ENCODE measurements around the gene SH3BP4. TPM values are rescaled to one million over a fixed set of nuclear protein-coding genes. Genes with fewer than 3 reads are reported as not detected.

SH3BP4 gene
- total and polyA plus RNA-seq, 2 of the 8 experiments (the other 6 are each of a cell fraction or from before 2014, with no cell fraction given), result 28.3 to 35.4 TPM

DNA sequence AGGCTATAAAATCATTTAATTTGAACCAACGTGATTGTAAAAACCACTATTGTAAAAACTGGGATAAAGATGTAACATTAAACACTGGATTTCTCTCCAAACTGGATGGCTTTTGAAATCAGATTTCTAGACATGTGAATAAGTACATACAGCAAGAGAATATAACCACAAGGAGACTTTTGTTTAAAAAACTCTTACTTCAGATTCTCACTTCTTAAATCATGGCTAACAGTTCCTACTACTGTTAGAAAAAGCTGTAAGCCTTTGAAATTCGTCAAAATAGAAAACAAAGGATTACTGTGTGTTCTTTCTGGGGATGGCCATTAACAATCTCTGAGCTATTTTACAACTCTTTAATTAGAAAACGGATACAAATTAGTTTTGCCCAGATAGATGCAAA, 39.4 kb upstream of the SH3BP4 start:
- Histone ChIP-seq H4K91ac (replicated peaks; ENCODE audit: insufficient read length, low read length) (no peak overlapping the region), H3K27me3 (replicated peaks in 1 of 4; ENCODE audit: control insufficient read depth in 3 of 4, extremely low read depth in 1 of 4, insufficient read depth in 3 of 4, low read length in 3 of 4) (no peaks in the 10 kb centered on the region), H3K4me1 (replicated peaks in 1 of 4; ENCODE audit: control insufficient read depth in 3 of 4, insufficient read depth in 4 of 4, low read length in 3 of 4) (peaks cover 0 to 6% (median 3%) of the 10 kb centered on the region in 4 experiments; a peak in 3 of 7 replicates), H3K79me2 (ENCODE audit: control insufficient read depth in 1 of 2, insufficient read depth in 2 of 2, low read length in 2 of 2) (no peaks in the 10 kb centered on the region), H3K14ac (ENCODE audit: insufficient read length) (no peak overlapping the region), H3K27ac (ENCODE audit: low read depth, low read length) (no peak overlapping the region), H2BK12ac (ENCODE audit: low read depth, low read length) (no peak overlapping the region), H3K18ac (ENCODE audit: extremely low read depth, low read length) (no peak overlapping the region), H2BK15ac (ENCODE audit: low read length) (no peak overlapping the region), H2AFZ (ENCODE audit: low read length) (no peak overlapping the region), H3K79me1 (ENCODE audit: low read depth, low read length) (no peaks in the 10 kb centered on the region; the same call in 1 of the 2 replicates), H4K8ac (ENCODE audit: extremely low read depth, insufficient read depth, low read length) (no peak overlapping the region), H3K23me2 (ENCODE audit: low read depth, low read length) (no peaks in the 10 kb centered on the region), H3K56ac (replicated peaks; ENCODE audit: insufficient read length, low read depth, low read length) (no peak overlapping the region), H3K4me2 (ENCODE audit: insufficient read depth in 1 of 2, low read depth in 2 of 2, low read length in 2 of 2) (no peak overlapping the region), H3K9me3 (ENCODE audit: insufficient read depth in 2 of 2, low read depth in 1 of 2, low read length in 1 of 2) (no peaks in the 10 kb centered on the region), H3K4me3 (ENCODE audit: extremely low read depth in 1 of 4, insufficient read depth in 2 of 4, low read depth in 3 of 4, low read length in 4 of 4) (no peak overlapping the region), H4K20me1 (replicated peaks in 1 of 2; ENCODE audit: control insufficient read depth in 1 of 2, insufficient read depth in 2 of 2, low read length in 2 of 2) (no peaks in the 10 kb centered on the region), H3K23ac (ENCODE audit: insufficient read length) (no peak overlapping the region), H3K36me3 (ENCODE audit: control insufficient read depth in 2 of 4, insufficient read depth in 4 of 4, low read length in 3 of 4) (no peaks in the 10 kb centered on the region), H2BK20ac (ENCODE audit: low read length) (no peak overlapping the region), H3K4ac (replicated peaks; ENCODE audit: insufficient read length, low read depth, low read length) (no peak overlapping the region), H2BK5ac (ENCODE audit: low read depth, low read length) (no peak overlapping the region), H4K5ac (ENCODE audit: insufficient read length, low read depth, low read length) (no peak overlapping the region), H2AK5ac (ENCODE audit: low read depth, low read length) (no peak overlapping the region), H3K9ac (replicated peaks in 1 of 4; ENCODE audit: extremely low read depth in 1 of 4, low read depth in 3 of 4, low read length in 3 of 4) (no peak overlapping the region), H2BK120ac (replicated peaks; ENCODE audit: low read depth, low read length) (no peak overlapping the region)
- 90% methylated on average over 3 of the region's 3 CpGs; no CpG with 5 or more reads in 1 of the 2 experiments for whole genome bisulfite sequencing, 2 experiments (ENCODE audit: extremely low coverage in 1 of 2, insufficient coverage in 1 of 2, insufficient read length in 1 of 2, insufficient replicate concordance in 2 of 2, low coverage in 1 of 2, low lambda C conversion rate in 2 of 2, missing lambda C conversion rate in 1 of 2)
- FAIRE-seq (no peak), DNase-seq (ENCODE audit: low read depth in 1 of 2, low spot score in 2 of 2) (no peak)
- ChIA-PET POLR2A (ENCODE audit: partially characterized antibody) (no interaction called here), CTCF (ENCODE audit: partially characterized antibody) (interaction anchor here (1.1 kb wide), 1 partner anchor 12 kb away, joined by 4 read pairs; no protein-coding TSS in a partner anchor)
- TF ChIP-seq EGR1 (IDR thresholded peaks at IDR 0.05; ENCODE audit: borderline replicate concordance, low read depth, low read length) (no peak), BACH1 (IDR thresholded peaks at IDR 0.05; ENCODE audit: low read length) (no peak), CREB1 (IDR thresholded peaks at IDR 0.05) (no peak), TBP (IDR thresholded peaks at IDR 0.05; ENCODE audit: low read depth, low read length) (no peak), YY1 (IDR thresholded peaks at IDR 0.05; ENCODE audit: low read depth, low read length) (no peak), SUZ12 (IDR thresholded peaks at IDR 0.05; ENCODE audit: low read length) (no peak), FOSL1 (IDR thresholded peaks at IDR 0.05; ENCODE audit: insufficient read depth, low read depth, low read length) (no peak), BCL11A (IDR thresholded peaks at IDR 0.05; ENCODE audit: low read depth in 2 of 2, low read length in 2 of 2) (no peak), SP1 (IDR thresholded peaks at IDR 0.05; ENCODE audit: low read depth, low read length) (no peak), RXRA (IDR thresholded peaks at IDR 0.05; ENCODE audit: insufficient read depth, low read depth, low read length) (no peak), CBX8 (IDR thresholded peaks at IDR 0.05; ENCODE audit: borderline replicate concordance, low read depth, low read length) (no peak), POLR2A (IDR thresholded peaks at IDR 0.05; ENCODE audit: control extremely low read depth in 1 of 2, low read depth in 2 of 2, low read length in 2 of 2) (no peak), CBX5 (IDR thresholded peaks at IDR 0.05; ENCODE audit: low read depth, low read length) (no peak), HDAC6 (IDR thresholded peaks at IDR 0.05; ENCODE audit: low read depth, low read length) (no peak), BRCA1 (IDR thresholded peaks at IDR 0.05; ENCODE audit: low read depth, low read length) (no peak), MAFK (IDR thresholded peaks at IDR 0.05; ENCODE audit: low read depth, low read length) (no peak), POLR2AphosphoS5 (IDR thresholded peaks at IDR 0.05; ENCODE audit: low read depth, low read length) (no peak), TCF12 (IDR thresholded peaks at IDR 0.05; ENCODE audit: low read depth, low read length) (no peak)
